Activated CD4-positive, alpha-beta T cell treated with anti-CD3 and anti-CD28 coated beads for 24 hours (primary cell): Measurements from ENCODE around the gene DPF1.
"Not testable (repeated sequence)": the region's sequence is repeated elsewhere in the genome, so short reads cannot be mapped to it uniquely, and the experiment has no call there.

Experiments used
- DNase-seq, 2 donors: peaks; one replicate each; pipeline ENCODE4 v3.0.0-alpha.2; 2020; ENCODE audit warnings: low read depth in 2 of 2

DPF1 gene

DNA sequence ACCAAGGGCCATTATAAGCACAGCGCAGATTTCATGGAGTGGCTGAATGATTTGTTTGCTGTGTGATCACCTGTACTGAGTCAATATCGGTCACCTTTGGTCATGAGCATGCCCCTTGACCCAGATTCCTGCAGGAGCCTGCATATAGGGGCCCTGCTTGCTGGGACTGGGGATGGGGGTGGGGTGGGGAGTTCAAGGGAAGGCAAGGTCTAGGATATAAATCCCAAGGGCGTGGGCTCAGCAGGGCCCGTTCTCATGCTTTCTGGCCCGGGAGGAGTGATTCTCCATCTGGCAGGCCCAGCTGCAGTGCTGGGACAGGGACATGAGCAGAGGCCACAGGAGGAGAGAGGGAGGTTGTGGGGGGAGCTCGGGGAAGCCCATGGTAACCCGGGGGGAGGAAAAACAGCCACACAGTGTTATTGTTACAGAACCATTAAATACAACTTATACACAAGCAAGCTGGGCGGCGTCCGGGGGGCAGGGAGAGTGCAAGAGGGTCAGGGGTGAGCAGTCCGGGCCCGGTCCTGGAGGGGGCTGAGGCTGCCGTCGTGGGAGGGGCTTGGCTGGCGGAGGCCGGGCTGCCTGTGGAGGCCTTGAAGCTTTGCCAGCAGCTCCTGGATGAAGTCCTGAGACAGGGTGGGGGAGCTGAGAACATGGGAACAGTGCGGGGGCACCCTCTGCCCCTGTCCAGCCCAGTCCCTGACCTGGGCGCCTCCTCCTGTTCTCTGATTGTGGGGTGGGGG, 27.0 kb upstream of the DPF1 start:
- DNase-seq, result no peak

- no peak for DNase-seq
These were observed 26.4 kb upstream of the DPF1 start for GRCh38 chr19:38250428-38250820.

GRCh38 chr19:38248421-38248820, 24.4 kb upstream of the DPF1 start:
- DNase-seq, result no peak

GRCh38 chr19:38247734-38248268, 23.8 kb upstream of the DPF1 start:
- DNase-seq, result no peak

DNA sequence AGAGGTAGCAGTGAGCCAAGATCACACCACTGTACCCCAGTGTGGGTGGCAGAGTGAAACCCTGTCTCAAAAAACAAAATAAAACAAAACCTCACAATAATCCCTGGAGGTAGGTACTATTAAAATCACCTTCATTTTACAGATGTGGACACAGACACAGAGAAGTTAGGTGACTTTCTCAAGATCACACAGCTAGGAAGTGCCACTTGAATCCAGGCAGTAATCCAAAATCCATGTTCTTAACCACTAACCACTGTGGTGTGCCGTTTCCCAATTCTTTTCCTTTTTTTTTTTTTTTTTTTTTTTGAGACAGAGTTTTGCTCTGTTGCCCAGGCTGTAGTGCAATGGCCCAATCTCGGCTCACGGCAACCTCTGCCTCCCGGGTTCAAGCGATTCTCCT, 23.1 kb upstream of the DPF1 start:
- no peak for DNase-seq

DNA sequence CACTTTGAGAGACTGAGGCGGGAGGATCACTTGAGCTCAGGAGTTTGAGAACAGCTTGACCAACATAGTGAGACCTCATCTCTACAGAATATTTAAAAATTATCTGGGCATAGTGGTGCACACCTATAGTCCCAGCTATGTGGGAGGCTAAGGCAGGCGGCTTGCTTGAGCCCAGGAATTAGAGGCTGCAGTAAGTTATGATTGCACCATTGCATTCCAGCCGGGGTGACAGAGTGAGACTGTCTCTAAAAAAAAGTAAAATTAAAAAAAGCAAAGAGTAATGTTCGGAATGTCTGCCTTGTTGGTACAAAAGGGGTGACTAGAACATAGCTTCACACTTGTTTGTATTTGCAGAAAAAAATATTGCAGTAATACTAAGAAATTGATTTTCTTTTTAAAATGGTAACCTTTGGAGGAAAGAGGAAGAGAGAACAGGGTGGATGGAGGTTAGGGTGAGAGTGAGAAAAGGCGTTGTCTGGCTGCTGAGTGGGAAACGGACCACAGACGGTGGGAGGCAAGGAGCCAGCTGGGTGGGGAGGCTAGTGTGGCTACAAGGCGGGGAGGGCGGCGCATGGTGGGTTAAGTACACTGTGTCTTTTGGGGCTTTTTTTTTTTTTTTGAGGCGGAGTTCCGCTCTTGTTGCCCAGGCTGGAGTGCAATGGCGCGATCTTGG, 21.9 kb upstream of the DPF1 start:
- no peak for DNase-seq

- DNase-seq, result no peak
These were observed 19.3 kb upstream of the DPF1 start for GRCh38 chr19:38243279-38243673.

- DNase-seq, result no peak
These were observed 15.8 kb upstream of the DPF1 start for GRCh38 chr19:38239816-38240215.

- no peak for DNase-seq
These were observed 10.6 kb upstream of the DPF1 start for GRCh38 chr19:38234615-38235014.

DNA sequence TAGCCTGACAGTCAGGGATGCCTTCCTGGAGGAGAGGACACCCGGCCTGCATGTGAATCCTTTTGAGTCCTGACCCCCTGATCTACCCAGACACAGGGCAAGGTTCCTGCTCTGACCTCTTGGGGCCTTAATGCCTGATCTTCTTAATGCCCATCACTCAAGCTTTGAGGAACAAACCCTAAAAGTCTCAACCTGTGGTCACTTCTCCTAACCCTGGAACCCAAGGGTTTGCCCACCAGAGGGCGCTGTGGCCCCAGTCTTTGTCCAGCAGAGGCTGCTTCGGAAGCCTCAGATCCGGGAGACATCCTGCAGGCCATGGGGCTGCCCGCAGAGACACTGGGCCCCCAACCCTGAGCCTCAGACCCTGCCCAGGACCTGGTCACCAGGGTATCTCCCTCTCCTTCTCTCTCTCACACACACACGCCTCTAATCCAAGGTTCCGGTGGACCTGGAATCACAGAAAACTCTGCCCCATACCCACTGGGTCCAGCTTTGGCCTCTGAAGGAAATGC, 9.8 kb upstream of the DPF1 start:
- peak; percentile 67 to 86 for DNase-seq

GRCh38 chr19:38231918-38232317, 7.9 kb upstream of the DPF1 start:
- no peak for DNase-seq

DNA sequence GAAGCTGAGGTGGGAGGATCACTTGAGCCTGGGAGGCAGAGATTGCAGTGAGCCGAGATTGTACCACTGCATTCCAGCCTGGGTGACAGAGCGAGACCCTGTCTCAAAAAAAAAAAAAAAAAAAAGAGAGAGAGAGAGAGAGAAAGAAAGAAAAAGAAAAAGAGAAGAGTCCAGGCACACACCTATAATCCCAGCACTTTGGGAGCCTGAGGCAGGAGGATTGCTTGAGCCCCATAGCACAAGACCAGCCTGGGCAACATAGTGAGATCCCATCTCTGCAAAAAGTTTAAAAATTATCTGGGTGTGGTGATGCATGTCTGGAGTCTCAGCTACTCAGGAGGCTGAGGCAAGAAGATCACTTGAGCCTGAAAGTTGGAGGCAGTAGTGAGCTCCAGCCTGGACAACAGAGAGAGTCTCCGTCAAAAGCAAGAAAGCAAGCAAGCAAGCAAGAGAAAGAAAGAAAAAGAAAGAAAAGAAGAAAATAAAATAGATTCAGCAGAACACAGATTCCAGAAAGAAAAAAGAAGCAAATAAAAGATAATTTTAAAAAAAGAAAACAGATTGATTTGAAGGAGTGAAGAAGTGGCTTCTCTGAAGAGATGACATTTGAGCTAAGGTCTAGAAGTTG, 6.6 kb upstream of the DPF1 start:
- DNase-seq, result not testable (repeated sequence)

GRCh38 chr19:38229585-38230073, 5.6 kb upstream of the DPF1 start:
- DNase-seq, result peak; percentile 46 to 67

GRCh38 chr19:38228491-38229439, 4.7 kb upstream of the DPF1 start:
- no peak for DNase-seq

GRCh38 chr19:38228005-38228377, 4.0 kb upstream of the DPF1 start:
- DNase-seq, result no peak

DNA sequence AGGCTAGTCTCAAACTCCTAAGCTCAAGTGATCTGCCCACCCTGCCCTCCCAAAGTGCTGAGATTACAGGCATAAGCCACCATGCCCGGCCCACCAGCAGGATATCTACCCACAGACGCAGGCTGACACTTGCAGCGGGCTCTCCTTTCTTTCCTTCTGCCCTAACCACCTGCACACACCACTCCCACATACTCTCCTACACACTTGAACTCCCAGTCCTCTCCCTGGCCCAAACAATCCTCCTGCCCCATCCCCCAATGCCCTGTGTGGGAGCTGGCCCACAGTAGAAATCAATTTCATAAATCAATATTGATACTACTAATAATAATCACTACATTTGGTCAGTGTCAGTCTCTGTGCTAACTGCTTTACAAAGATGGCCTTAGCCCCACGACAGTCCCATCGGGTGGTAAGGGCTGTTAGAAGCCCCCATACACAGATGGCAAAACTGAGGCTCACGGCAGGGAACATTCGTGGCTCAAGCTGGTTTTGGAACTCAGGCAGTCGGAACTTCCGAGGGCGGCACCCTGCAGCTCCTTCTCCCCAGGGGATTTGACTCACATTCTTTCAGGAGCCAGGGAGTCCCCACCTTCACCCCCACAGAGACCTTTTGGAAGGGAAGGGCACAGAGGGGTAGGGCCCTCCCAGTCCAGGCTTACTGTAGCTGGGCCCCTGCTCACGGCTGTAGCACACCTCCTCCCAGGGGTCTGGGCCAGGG, 3.4 kb upstream of the DPF1 start:
- DNase-seq, result no peak

- not testable (repeated sequence) for DNase-seq
These were observed 819 bp upstream of the DPF1 start for GRCh38 chr19:38224863-38225218.

DNA sequence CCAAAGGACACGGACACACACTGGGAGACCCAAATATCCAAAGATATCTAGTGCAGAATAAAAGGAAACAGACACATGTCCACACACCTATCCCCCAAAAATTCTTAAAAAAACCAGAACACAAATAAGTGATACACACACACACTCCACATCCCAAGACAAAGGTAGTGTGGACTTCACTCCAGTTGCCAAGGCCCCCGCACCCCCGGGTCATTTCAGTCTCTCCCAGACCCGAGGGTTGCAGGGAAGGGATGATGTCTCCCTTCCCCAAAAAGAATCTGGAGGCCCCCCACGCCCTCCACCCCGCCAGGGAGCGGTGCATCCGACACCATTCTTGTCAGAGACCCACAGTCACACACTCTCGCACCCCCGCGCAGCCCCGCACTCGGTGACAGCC, 407 bp downstream of the DPF1 start:
- DNase-seq, result no peak

DNA sequence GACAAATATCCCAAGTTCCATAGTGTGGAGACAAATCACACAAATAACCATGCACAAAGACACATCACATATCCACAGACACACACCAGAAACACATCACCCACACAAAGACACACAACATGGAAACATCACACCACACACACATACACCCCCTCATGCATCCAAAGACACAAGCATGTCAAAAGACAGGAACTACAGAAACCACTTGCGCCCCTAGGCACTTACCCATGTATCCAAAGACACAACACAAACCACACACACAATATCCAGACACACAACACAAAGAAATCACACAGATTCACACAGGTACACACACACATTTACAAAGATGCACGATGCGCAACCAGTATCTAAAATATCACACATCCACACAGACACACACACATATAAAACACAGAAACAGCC, 901 bp downstream of the DPF1 start:
- DNase-seq, result no peak

DNA sequence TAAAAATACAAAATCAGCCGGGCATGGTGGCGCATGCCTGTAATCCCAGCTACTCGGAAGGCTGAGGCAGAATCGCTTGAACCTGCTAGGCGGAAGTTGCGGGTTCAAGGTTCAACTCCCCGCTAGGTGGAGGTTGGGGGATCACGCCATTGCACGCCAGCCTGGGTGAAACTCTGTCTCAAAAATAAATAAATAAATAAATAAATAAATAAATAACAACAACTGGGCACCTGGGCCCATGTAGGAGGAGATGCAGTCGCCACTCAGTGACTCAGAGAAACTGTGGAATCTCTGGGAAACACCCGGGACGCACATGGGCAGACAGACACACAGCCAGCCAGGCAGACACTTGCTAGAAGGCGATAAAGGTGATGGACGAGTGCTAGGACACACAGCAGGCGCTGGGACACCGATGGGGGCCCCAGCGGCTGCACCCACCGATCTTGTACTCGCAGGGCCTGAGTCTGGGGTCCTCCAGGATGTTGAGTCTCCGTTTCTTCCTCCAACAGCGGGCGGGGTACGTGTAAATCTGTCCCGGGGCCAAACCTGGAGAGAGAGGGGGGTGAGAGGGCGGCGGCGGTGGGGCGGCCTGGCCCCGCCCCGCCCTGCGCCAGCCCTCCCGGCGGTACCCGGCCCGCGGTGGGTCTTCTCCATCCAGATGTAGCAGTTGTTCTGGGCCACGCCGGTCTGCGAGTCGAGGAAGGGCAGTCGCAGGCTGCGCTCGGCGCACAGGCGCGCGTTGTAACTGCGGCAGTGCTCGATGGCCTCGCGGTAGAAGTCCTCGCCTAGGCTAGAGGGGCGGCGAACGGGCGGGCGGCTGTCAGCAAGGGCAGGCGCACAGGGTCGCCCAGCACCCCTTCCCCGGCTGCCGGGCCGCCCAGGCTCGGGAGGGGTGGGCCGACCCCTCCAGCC, 1.8 kb downstream of the DPF1 start:
- DNase-seq, result no peak
